Fibroblast of lung (primary cell): ENCODE data around the gene EIF2B5.

Experiments used
- EZH2 ChIP-seq: IDR thresholded peaks from 2 replicates; pipeline ENCODE4 v1.5.1; 2012; ENCODE audit warnings: low read length, control low read depth, mild to moderate bottlenecking; ENCODE audit errors: missing control alignments
- TF ChIP-seq, protein P1 (sequence below), 2 donors: IDR thresholded peaks in 1 of 2; conservative IDR thresholded peaks in 1 of 2; 1 replicate in 1 of 2; 2 replicates in 1 of 2; pipeline ENCODE4 v1.5.1; 2011 to 2012; ENCODE audit warnings: low read length in 2 of 2, control low read depth in 1 of 2, inconsistent platforms in 1 of 2, low read depth in 1 of 2, mild to moderate bottlenecking in 1 of 2

- TF ChIP-seq, protein P1, sequence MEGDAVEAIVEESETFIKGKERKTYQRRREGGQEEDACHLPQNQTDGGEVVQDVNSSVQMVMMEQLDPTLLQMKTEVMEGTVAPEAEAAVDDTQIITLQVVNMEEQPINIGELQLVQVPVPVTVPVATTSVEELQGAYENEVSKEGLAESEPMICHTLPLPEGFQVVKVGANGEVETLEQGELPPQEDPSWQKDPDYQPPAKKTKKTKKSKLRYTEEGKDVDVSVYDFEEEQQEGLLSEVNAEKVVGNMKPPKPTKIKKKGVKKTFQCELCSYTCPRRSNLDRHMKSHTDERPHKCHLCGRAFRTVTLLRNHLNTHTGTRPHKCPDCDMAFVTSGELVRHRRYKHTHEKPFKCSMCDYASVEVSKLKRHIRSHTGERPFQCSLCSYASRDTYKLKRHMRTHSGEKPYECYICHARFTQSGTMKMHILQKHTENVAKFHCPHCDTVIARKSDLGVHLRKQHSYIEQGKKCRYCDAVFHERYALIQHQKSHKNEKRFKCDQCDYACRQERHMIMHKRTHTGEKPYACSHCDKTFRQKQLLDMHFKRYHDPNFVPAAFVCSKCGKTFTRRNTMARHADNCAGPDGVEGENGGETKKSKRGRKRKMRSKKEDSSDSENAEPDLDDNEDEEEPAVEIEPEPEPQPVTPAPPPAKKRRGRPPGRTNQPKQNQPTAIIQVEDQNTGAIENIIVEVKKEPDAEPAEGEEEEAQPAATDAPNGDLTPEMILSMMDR (conservative IDR thresholded peaks at IDR 0.05 in 1 of 2, IDR thresholded peaks at IDR 0.05 in 1 of 2; ENCODE audit: low read depth in 1 of 2, low read length in 2 of 2), result no peak
- TF ChIP-seq EZH2, result no peak
Observed at GRCh38 chr3:184175981-184176376, 40.8 kb downstream of the EIF2B5 start.
